Activated naive CD4-positive, alpha-beta T cell (primary cell): ENCODE data around the gene PSMD11.

ENCODE experiments used
- DNase-seq, 4 experiments: peaks; one replicate each; lab custom pipeline; 2025; lab: John Stamatoyannopoulos, UW

PSMD11 gene

DNA sequence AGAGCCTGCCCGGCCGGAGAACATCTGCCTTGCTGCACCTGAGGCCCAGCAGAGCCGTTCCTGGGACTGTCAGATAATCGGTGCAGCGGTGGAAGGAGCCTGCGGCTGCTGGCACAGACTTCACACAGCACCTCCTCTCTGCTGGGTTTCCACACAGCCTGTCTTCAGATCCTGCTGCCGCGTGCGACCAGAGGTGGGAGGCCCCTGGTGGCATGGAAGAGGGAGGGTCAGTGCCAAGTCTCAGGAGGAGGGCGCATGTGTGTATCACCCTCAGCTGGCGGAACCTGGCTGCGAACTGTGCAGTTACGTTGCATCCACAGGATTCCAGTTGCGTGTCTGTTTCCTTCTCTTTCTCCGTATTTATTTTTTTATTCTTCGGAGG lies 45.8 kb downstream of the PSMD11 start:
- DNase-seq = no peak

DNA sequence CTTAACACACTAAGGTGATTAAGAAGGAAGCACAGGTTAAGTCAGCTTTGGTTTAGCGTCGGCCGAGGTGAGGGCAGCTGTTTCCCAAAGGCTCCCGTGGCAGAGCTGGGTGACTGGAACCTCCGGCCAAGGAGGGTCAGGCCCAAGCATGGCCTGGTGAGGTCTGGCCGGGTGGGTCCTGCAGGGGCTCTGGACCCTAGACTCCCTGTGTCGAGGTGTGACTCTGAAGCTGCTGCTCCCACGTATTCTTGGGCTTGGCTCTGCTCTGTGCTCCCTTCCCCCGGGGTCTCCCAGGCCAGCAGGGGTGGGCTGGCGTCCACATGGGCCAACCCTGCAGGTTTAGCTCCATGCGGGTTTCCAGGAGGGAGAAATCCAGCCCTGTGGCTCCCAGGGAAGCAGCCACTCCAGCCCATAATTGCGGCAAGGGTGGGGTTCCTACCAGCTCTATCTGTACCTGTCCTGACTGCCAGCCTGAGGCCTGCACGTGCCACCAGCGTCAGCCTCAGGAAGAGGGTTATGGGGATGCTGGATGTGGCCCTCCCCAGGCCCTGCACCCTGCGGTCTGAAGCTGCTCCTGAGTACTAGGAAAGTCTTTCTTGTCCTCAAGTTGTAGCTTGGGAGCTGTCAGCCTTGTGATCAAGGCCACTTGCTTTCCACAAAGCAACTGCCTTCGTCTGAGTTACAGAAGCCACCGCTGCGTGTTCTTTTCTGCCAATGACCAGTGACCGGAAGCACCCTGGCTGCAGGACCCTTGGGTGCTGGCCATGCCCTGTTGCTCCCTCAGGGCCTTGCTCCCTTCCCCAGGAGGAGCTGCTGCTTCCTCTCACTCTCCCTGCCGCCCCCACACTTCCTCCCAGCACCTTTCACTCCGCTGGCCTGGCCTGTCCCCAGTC lies 47.3 kb downstream of the PSMD11 start:
- DNase-seq = no peak

- DNase-seq = no peak
Measured at GRCh38 chr17:32492264-32492589, 47.9 kb downstream of the PSMD11 start.

DNA sequence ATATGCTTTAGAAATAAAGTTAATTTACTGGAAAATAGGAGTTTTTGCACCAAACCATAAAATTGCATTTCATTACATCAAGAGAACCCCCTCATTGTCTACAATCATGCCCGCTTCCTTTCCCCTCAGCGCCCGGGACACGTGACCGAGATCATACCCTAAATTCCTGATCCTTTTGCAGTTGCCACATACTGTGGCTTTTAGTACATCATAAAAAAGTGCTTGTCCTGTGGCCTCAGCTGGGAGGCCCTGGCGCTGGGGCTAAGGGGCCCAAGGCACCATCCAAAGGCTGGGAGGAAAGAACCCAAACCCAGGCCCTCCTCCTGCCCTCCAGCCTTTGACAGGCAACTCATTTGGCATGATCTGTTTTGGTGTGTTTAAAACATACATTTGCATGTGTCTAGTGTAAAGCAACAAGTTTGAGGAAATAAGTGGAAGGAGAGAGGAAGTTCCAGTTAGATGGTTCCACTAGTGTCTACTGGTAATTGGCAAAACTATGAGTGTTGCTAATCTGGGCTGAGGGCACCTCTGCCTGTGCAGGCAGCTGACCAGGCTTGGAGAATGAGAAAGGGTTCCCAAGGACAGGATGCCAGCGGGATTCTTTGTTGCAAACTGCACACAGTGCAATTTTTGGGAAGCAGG lies 48.5 kb downstream of the PSMD11 start:
- no peak for DNase-seq

GRCh38 chr17:32493571-32493970 lies 49.3 kb downstream of the PSMD11 start:
- no peak for DNase-seq

DNA sequence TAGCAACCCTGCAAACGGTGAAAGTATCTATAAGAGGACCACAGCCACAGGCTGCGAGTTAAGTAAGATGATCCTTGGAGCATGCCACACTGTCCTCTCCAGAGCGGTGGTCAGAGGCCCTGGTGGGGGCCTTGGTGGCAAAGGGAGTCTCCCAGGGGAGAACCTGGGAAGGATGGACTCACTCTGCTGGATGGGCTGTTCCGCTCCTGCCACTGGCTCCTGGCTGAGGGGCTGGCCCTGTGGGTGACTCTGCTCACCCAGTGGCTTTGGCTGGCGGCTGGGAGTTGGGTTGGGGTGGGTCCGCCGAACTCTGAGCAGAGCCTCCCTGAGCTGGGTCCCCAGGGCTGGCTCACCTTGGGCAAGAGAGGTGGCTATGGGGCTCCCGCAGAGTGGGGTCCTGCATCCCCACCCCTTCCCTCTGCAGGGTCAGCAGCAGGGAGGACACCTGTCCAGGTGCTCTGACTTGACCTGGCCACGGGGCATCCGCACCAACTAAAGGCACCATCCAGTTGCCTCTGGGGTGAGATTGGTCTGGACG lies 49.7 kb downstream of the PSMD11 start:
- DNase-seq = no peak

- DNase-seq = no peak
Measured at GRCh38 chr17:32494621-32495358, 50.5 kb downstream of the PSMD11 start.

- peak in 1 of 4 experiments; percentile 26 for DNase-seq
Measured at GRCh38 chr17:32495359-32496231, 51.3 kb downstream of the PSMD11 start.

GRCh38 chr17:32496395-32497073 lies 52.2 kb downstream of the PSMD11 start:
- no peak for DNase-seq

- DNase-seq = no peak
Measured at GRCh38 chr17:32497431-32498205, 53.3 kb downstream of the PSMD11 start.

DNA sequence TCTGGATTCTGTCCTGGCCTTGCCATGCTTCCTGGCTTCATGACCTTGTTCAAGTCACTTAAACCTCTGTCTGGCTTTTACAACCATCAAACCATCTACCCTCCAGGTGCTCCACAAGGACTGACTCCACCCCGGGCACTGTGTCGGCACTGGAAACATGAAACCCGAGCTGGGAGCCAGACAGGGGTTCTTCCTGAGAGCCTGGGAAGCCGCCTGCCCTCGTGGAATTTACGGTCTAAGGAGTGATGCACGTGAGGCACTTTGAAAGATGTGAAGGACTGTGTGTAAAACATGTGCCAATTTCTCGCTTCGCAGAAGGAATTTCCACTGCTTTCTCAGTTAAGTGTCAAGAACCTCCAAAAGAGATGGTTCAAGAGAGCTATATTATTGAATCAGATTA lies 54.1 kb downstream of the PSMD11 start:
- DNase-seq = no peak

GRCh38 chr17:32502013-32502412 lies 57.7 kb downstream of the PSMD11 start:
- DNase-seq = no peak

DNA sequence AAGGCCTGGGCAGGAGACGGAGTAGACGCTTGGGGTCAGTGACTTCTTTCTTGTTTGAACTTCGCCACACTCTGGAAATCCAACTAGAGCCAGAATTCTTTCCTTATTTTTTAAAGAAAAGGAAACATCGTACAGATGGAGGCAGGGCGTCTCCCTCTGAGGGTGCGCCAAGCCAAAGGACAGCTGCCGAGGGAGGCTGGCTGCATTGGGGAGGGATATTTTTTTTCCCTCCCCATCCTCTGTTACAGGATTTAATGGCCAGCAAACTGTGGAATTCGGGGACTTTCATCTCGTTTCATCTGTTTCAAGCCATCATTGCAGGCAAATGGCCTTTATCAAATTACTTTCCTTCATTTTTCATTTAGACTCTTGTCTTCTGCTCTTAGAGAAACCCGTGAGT lies 58.4 kb downstream of the PSMD11 start:
- no peak for DNase-seq

DNA sequence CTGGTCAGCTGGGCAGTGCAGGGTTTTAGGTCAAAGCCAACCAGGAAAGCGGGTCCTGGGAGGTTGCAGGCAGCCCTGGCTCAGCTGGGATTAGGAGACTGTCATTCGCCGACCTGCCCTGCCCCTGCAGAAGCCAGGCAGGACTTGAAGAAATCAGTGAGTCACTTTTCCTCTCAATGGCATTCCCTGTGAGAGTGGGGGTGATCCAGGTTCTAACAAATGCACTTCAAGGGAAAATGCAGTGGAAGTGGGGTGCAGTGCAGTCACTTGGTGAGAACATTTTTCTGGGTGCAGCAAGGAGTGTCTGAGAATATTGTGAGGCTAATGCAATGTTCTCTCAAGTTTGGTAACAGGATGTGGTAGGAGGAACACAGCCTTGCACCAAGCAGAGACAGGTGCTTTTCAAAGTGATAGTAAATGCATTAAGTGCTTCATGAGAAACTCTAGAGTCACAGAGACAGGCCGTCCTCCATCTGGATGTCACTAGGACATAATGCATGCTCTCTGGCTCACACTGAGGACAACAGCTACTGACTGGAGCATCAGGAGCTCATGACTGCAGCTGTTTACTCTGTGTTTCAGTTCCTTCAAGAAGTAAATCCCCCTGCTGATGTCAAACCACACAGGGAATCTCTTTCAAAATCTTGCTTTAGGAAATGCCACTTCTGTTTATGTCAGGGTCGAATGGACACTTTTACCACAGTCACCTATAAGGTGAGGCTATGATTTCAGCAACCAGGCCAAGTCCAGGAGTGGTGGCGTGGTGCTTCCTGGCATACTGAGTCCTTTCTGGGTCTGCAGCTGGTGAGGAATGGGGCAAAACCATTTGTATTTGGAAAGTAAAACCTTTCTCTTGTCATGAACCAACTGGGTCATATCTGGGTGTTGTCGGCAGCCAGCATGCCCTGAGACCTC lies 59.2 kb downstream of the PSMD11 start:
- peak in 2 of 4 experiments; percentile 22 to 28 for DNase-seq

- DNase-seq = no peak
Measured at GRCh38 chr17:32504166-32504990, 60.1 kb downstream of the PSMD11 start.

GRCh38 chr17:32508926-32509325 lies 64.6 kb downstream of the PSMD11 start:
- no peak for DNase-seq

- DNase-seq = no peak
Measured at GRCh38 chr17:32510466-32510865, 66.2 kb downstream of the PSMD11 start.

- no peak for DNase-seq
Measured at GRCh38 chr17:32512328-32512727, 68.0 kb downstream of the PSMD11 start.
